HG03565 (cell line): Measurements from ENCODE around the gene CFAP410.

Experiments used
- ATAC-seq: cut with Tn5 transposase; IDR thresholded peaks from one replicate; pipeline ENCODE4 v1.9.1; 2021; ENCODE audit warnings: mild to moderate bottlenecking, moderate library complexity; ENCODE audit not compliant: unreplicated experiment

CFAP410 gene

GRCh38 chr21:44331650-44332307 lies 7.4 kb downstream of the CFAP410 start:
- no peak for ATAC-seq

- no peak for ATAC-seq
Observed at GRCh38 chr21:44331209-44331608, 8.0 kb downstream of the CFAP410 start.

GRCh38 chr21:44330698-44331097 lies 8.5 kb downstream of the CFAP410 start:
- ATAC-seq = no peak

GRCh38 chr21:44329971-44330681 lies 9.1 kb downstream of the CFAP410 start:
- ATAC-seq = no peak

- ATAC-seq = no peak
Observed at GRCh38 chr21:44329086-44329889, 9.9 kb downstream of the CFAP410 start.

GRCh38 chr21:44328242-44328895 lies 10.8 kb downstream of the CFAP410 start:
- no peak for ATAC-seq

- no peak for ATAC-seq
Observed at GRCh38 chr21:44327603-44327974, 11.6 kb downstream of the CFAP410 start.

GRCh38 chr21:44326716-44327602 lies 12.2 kb downstream of the CFAP410 start:
- ATAC-seq = no peak

- ATAC-seq = no peak
Observed at GRCh38 chr21:44326272-44326647, 12.9 kb downstream of the CFAP410 start.

GRCh38 chr21:44325386-44326271 lies 13.6 kb downstream of the CFAP410 start:
- no peak for ATAC-seq

- no peak for ATAC-seq
Observed at GRCh38 chr21:44324854-44325107, 14.4 kb downstream of the CFAP410 start.

- no peak for ATAC-seq
Observed at GRCh38 chr21:44324106-44324853, 14.9 kb downstream of the CFAP410 start.

GRCh38 chr21:44323591-44323990 lies 15.6 kb downstream of the CFAP410 start:
- no peak for ATAC-seq

GRCh38 chr21:44322621-44323325 lies 16.4 kb downstream of the CFAP410 start:
- no peak for ATAC-seq

- no peak for ATAC-seq
Observed at GRCh38 chr21:44321846-44322450, 17.2 kb downstream of the CFAP410 start.

- ATAC-seq = no peak
Observed at GRCh38 chr21:44320847-44321246, 18.3 kb downstream of the CFAP410 start.

GRCh38 chr21:44319407-44320065 lies 19.7 kb downstream of the CFAP410 start:
- no peak for ATAC-seq
